HG02970 (cell line): ENCODE results near the gene TUBB4B.

Experiments used
- ATAC-seq: cut with Tn5 transposase; IDR thresholded peaks from one replicate; pipeline ENCODE4 v1.9.1; 2021; ENCODE audit warnings: mild to moderate bottlenecking, moderate library complexity, moderate number of reproducible peaks; ENCODE audit not compliant: unreplicated experiment, low FRiP score

Gene TUBB4B

GRCh38 chr9:137211532-137211931 is 29.6 kb upstream of the TUBB4B start:
- ATAC-seq: no peak

- no peak for ATAC-seq
Observed at GRCh38 chr9:137212520-137212919, 28.6 kb upstream of the TUBB4B start.

- no peak for ATAC-seq
Observed at GRCh38 chr9:137213160-137214060, 27.7 kb upstream of the TUBB4B start.

GRCh38 chr9:137214620-137215019 is 26.5 kb upstream of the TUBB4B start:
- no peak for ATAC-seq

GRCh38 chr9:137215196-137215986 is 25.7 kb upstream of the TUBB4B start:
- ATAC-seq: no peak

GRCh38 chr9:137216188-137216965 is 24.7 kb upstream of the TUBB4B start:
- no peak for ATAC-seq

GRCh38 chr9:137217276-137218211 is 23.5 kb upstream of the TUBB4B start:
- ATAC-seq: no peak

- ATAC-seq: no peak
Observed at GRCh38 chr9:137218212-137218753, 22.8 kb upstream of the TUBB4B start.

- ATAC-seq: no peak
Observed at GRCh38 chr9:137218754-137219271, 22.3 kb upstream of the TUBB4B start.

GRCh38 chr9:137219757-137220316 is 21.2 kb upstream of the TUBB4B start:
- ATAC-seq: no peak

GRCh38 chr9:137220317-137221094 is 20.6 kb upstream of the TUBB4B start:
- ATAC-seq: no peak

- no peak for ATAC-seq
Observed at GRCh38 chr9:137221095-137221505, 20.0 kb upstream of the TUBB4B start.

- no peak for ATAC-seq
Observed at GRCh38 chr9:137221506-137222111, 19.5 kb upstream of the TUBB4B start.

- ATAC-seq: peak; percentile 4
Observed at GRCh38 chr9:137222190-137223077, 18.7 kb upstream of the TUBB4B start, which contains the start of gene RNF208. Gene RNF208 (minus strand): TSS chr9:137222240. CDS start chr9:137221212, 1,028 bp downstream.

GRCh38 chr9:137223078-137223970 is 17.8 kb upstream of the TUBB4B start:
- ATAC-seq: peak; percentile 78
